SU-DHL-6 (cell line): ENCODE data around the gene PPP1R12C.
A peak's percentile ranks its signal among the peaks of the same experiment; 100 is the strongest.

ENCODE experiments used
- H2AFZ ChIP-seq: fragments of 200-600 bp; sonication (generic); 2 replicates; pipeline ENCODE4 v1.6.1; 2014; ENCODE audit warnings: low read depth, mild to moderate bottlenecking, moderate library complexity, mixed read lengths, antibody characterized with exemption, low read length; ENCODE audit not compliant: severe bottlenecking
- H3F3A ChIP-seq: fragments of 200-600 bp; shearing (Covaris generic); 2 replicates; pipeline ENCODE4 v1.6.0; 2016; ENCODE audit warnings: antibody characterized with exemption, mild to moderate bottlenecking; ENCODE audit not compliant: insufficient read depth
- H3K27ac ChIP-seq: fragments of 200-600 bp; sonication (generic); 2 replicates; pipeline ENCODE4 v1.5.1; 2016; ENCODE audit warnings: low read depth, mild to moderate bottlenecking, low read length, moderate library complexity, mixed read lengths
- H3K27me3 ChIP-seq: fragments of 200-600 bp; sonication (generic), shearing (Covaris generic); 2 replicates; pipeline ENCODE4 v1.6.0; 2014; ENCODE audit warnings: mild to moderate bottlenecking, low read length
- H3K36me3 ChIP-seq: fragments of 200-600 bp; sonication (generic); 2 replicates; pipeline ENCODE4 v1.6.1; 2014; ENCODE audit warnings: mild to moderate bottlenecking, low read length, mixed read lengths
- H3K4me2 ChIP-seq: fragments of 300-600, 200-600 bp; shearing (Covaris generic), sonication (generic); 2 replicates; pipeline ENCODE4 v1.6.0; 2014; ENCODE audit warnings: low read length, low read depth, mild to moderate bottlenecking; ENCODE audit not compliant: poor library complexity, severe bottlenecking
- H3K4me3 ChIP-seq: fragments of 200-600 bp; sonication (generic); 2 replicates; pipeline ENCODE4 v1.5.1; 2014; ENCODE audit warnings: antibody characterized with exemption, low read length, mild to moderate bottlenecking, mixed read lengths; ENCODE audit not compliant: insufficient read depth, poor library complexity, severe bottlenecking
- H3K79me2 ChIP-seq: fragments of 200-600 bp; sonication (generic); 2 replicates; pipeline ENCODE4 v1.6.1; 2014; ENCODE audit warnings: mild to moderate bottlenecking, low read length, moderate library complexity; ENCODE audit not compliant: insufficient read depth
- H3K9ac ChIP-seq: fragments of 200-600 bp; sonication (generic); 2 replicates; pipeline ENCODE4 v1.7.0; 2014; ENCODE audit warnings: mild to moderate bottlenecking, low read length
- H3K9me2 ChIP-seq: fragments of 200-600 bp; sonication (generic); replicated peaks from 2 replicates; pipeline ENCODE4 v1.6.1; 2014; ENCODE audit warnings: low read length; ENCODE audit not compliant: insufficient read depth
- H3K9me3 ChIP-seq: fragments of 200-600 bp; sonication (generic); 2 replicates; pipeline ENCODE4 v1.6.1; 2014; ENCODE audit warnings: low read length, mixed read lengths; ENCODE audit not compliant: insufficient read depth
- H4K20me1 ChIP-seq: fragments of 200-600 bp; sonication (generic); 2 replicates; pipeline ENCODE4 v1.6.1; 2014; ENCODE audit warnings: low read depth, mild to moderate bottlenecking, antibody characterized with exemption, low read length, moderate library complexity, mixed read lengths
- CTCF ChIP-seq: fragments of 200-600 bp; sonication (generic); IDR thresholded peaks from one replicate; pipeline ENCODE4 v1.5.1; 2017; ENCODE audit warnings: antibody characterized with exemption, mild to moderate bottlenecking, low read length, moderate library complexity; ENCODE audit not compliant: insufficient read depth, poor library complexity, severe bottlenecking
- EZH2phosphoT487 ChIP-seq: fragments of 200-600 bp; sonication (generic), shearing (Covaris generic); conservative IDR thresholded peaks from 2 replicates; pipeline ENCODE4 v1.6.1; 2018; ENCODE audit warnings: mild to moderate bottlenecking, antibody characterized with exemption, low read length, moderate library complexity, mixed read lengths

Gene PPP1R12C

GRCh38 chr19:55082020-55082851 lies 35.2 kb downstream of the PPP1R12C start:
- Histone ChIP-seq H3K27me3 (no peaks in the 10 kb centered on the region), H3K27ac (no peak overlapping the region), H3K9ac (no peak overlapping the region)

DNA sequence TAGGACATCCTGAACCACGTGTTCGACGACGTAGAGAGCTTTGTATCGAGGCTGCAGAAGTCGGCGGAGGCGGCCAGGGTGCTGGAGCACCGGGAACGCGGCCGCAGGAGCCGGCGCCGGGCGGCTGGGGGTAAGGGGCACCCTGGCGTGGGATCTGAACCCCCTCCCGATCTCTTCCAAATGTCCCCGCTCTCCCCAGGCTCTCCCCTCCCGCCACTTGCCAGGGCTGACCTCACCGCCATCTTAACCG lies 35.7 kb downstream of the PPP1R12C start:
- Histone ChIP-seq H3K4me3 (no peak overlapping the region), H3K9me3 (no peaks in the 10 kb centered on the region), H3K36me3 (no peaks in the 10 kb centered on the region), H2AFZ (no peak overlapping the region), H3K27me3 (no peaks in the 10 kb centered on the region), H3K79me2 (no peaks in the 10 kb centered on the region), H4K20me1 (no peaks in the 10 kb centered on the region), H3K9me2 (no peaks in the 10 kb centered on the region), H3K27ac (no peak overlapping the region), H3K4me2 (no peak overlapping the region), H3F3A (0 out of 2 replicates have a peak, but pooled peaks cover 11% of the 10 kb centered on the region), H3K9ac (no peak overlapping the region)
- TF ChIP-seq EZH2phosphoT487 (no peak), CTCF (no peak)

More at GRCh38 chr19:55082020-55082851, 35.2 kb downstream of the PPP1R12C start:
- no peak overlapping the region for H2AFZ ChIP-seq
- H3K36me3 ChIP-seq: no peaks in the 10 kb centered on the region
- H3K4me3 ChIP-seq: no peak overlapping the region
- H3F3A ChIP-seq: 0 out of 2 replicates have a peak, but pooled peaks cover 11% of the 10 kb centered on the region
- H3K79me2 ChIP-seq: no peaks in the 10 kb centered on the region
- H4K20me1 ChIP-seq: no peaks in the 10 kb centered on the region
- no peaks in the 10 kb centered on the region for H3K9me3 ChIP-seq
- TF ChIP-seq CTCF (no peak), EZH2phosphoT487 (no peak)
- no peaks in the 10 kb centered on the region for H3K9me2 ChIP-seq
- H3K4me2 ChIP-seq: no peak overlapping the region

GRCh38 chr19:55080968-55081769 lies 36.3 kb downstream of the PPP1R12C start:
- 0 out of 2 replicates have a peak, but pooled peaks cover 11% of the 10 kb centered on the region for H3F3A ChIP-seq
- H3K9ac ChIP-seq: peak overlapping the region; percentile 41
- H3K27me3 ChIP-seq: no peaks in the 10 kb centered on the region
- H3K79me2 ChIP-seq: no peaks in the 10 kb centered on the region
- H3K36me3 ChIP-seq: no peaks in the 10 kb centered on the region
- H4K20me1 ChIP-seq: no peaks in the 10 kb centered on the region
- H3K4me2 ChIP-seq: peak overlapping the region; percentile 50
- H3K4me3 ChIP-seq: peak overlapping the region; percentile 50
- TF ChIP-seq EZH2phosphoT487 (no peak), CTCF (no peak)
- no peaks in the 10 kb centered on the region for H3K9me3 ChIP-seq
- H2AFZ ChIP-seq: no peak overlapping the region
- no peaks in the 10 kb centered on the region for H3K9me2 ChIP-seq
- H3K27ac ChIP-seq: no peak overlapping the region
